Stomach (tissue), 9 donors: Measurements from ENCODE around the gene ITGB8. TPM values are rescaled to one million over a fixed set of nuclear protein-coding genes. Genes with fewer than 3 reads are reported as not detected.

Experiments
- DNase-seq, 2 donors: peaks; one replicate each; pipeline versions ENCODE4 v3.0.0 to v3.0.0-alpha.2; 2013 to 2019
- H3K27ac ChIP-seq, 5 donors: fragments of 200-600 bp in 4 of 5; sonication (generic) in 4 of 5; one replicate each; pipeline ENCODE4 v1.5.1; 2013 to 2019; ENCODE audit warnings: mild to moderate bottlenecking in 1 of 5, moderate library complexity in 1 of 5
- H3K27me3 ChIP-seq, 3 donors: fragments of 200-600 bp; sonication (generic); one replicate each; pipeline ENCODE4 v1.5.1; 2017 to 2019; ENCODE audit warnings: mixed run types in 1 of 3
- H3K36me3 ChIP-seq, 4 donors: fragments of 200-600 bp; sonication (generic); 1 replicate in 3 of 4; 2 replicates in 1 of 4; pipeline ENCODE4 v1.5.1; 2016 to 2019
- H3K4me1 ChIP-seq, 4 donors: fragments of 200-600 bp; sonication (generic); one replicate each; pipeline ENCODE4 v1.5.1; 2016 to 2019
- H3K4me3 ChIP-seq, 4 donors: fragments of 200-600 bp; sonication (generic) in 3 of 4; one replicate each; pipeline ENCODE4 v1.5.1; 2016 to 2019; ENCODE audit warnings: mild to moderate bottlenecking in 1 of 4
- H3K9me3 ChIP-seq, 4 donors: fragments of 200-600 bp; sonication (generic); one replicate each; pipeline ENCODE4 v1.5.1; 2016 to 2019
- EP300 ChIP-seq: sonication (generic); formaldehyde crosslinking; IDR thresholded peaks from one replicate; pipeline ENCODE4 v1.6.1; 2017; ENCODE audit warnings: antibody characterized with exemption
- POLR2A ChIP-seq, 4 donors: fragments of 450-650 bp; IDR thresholded peaks; one replicate each; pipeline ENCODE4 v1.6.1; 2016; ENCODE audit warnings: antibody characterized with exemption in 4 of 4, control low read depth in 2 of 4, mild to moderate bottlenecking in 1 of 4, moderate library complexity in 1 of 4
- POLR2AphosphoS5 ChIP-seq, 3 donors: sonication (generic); formaldehyde crosslinking; IDR thresholded peaks; one replicate each; pipeline ENCODE4 v1.6.1; 2016; ENCODE audit warnings: antibody characterized with exemption in 3 of 3
- WGBS, 5 donors: extraction: QIAGEN DNeasy Blood & Tissue Kit in 3 of 5; methylation state at CpG; one replicate each; pipeline versions ENCODE4 v1.1.5 to v1.1.7; 2013 to 2018; 5-methylcytosine and 5-hydroxymethylcytosine counted together
- intact Hi-C: fragments of 100-400 bp; cut with DNase I; formaldehyde crosslinking; loops from one replicate; pipeline ENCODE4 v1.15.1; 2023; ENCODE audit warnings: low total_unique reads
- polyA plus RNA-seq, 3 donors: library from polyadenylated mRNA; stranded (reverse); fragments of 200-250 nt; gene quantifications; one replicate each; pipeline ENCODE4 v1.2.3, GENCODE V29; 2013
- total RNA-seq, 5 donors: library from RNA; depleted of rRNA; stranded (reverse); fragments of >200 nt; gene quantifications; one replicate each; pipeline versions ENCODE4 v1.1.0 to v1.2.3, GENCODE V29; 2014 to 2016
- TF ChIP-seq, protein P1 (sequence below), 7 experiments: fragments of 450-650 bp in 4 of 7; fragments of 200-600 bp in 3 of 7; sonication (generic) in 3 of 7; IDR thresholded peaks; one replicate each; pipeline ENCODE4 v1.5.1; 2016 to 2019; ENCODE audit warnings: antibody characterized with exemption in 7 of 7, control low read depth in 2 of 7, mild to moderate bottlenecking in 1 of 7
- donor health status: healthy with polysubstance abuse.
- donor health status: Bipolar disorder and iron deficiency.
- donor health status: healthy.

The ITGB8 gene
- total and polyA plus RNA-seq, 8 donors: 1.1 to 31.9 (median 6.5) TPM

DNA sequence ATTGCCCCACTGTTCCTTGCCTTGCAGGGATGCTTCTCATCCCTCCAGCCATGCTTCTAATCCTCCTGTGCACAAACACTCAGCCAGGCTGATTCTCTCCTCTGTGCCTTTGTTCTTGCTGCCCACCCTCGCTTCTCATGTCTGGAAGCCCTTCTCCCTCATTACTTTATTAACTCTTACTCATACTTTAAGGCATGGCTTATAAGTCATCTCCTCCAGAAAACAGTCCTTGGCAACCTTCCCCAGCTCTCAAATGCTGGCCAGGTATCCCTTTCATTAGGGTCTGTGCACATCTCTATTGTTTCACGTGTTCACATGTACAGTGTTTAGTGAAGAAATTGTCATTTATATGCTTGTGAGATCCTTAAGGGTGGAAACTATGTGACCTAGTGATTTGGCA lies 62.9 kb downstream of the ITGB8 start:
- H3K36me3 ChIP-seq: peaks cover 0 to 35% (median 30%) of the 10 kb centered on the region in 4 donors
- no peak for DNase-seq
- no peak overlapping the region for H3K27ac ChIP-seq
- H3K4me3 ChIP-seq: no peak overlapping the region
- WGBS, 5 donors: 85 to 92% (median 90%) methylated on average over 2 of the region's 2 CpGs
- TF ChIP-seq EP300 (no peak), POLR2A (IDR thresholded peaks at IDR 0.05) (no peak), POLR2AphosphoS5 (IDR thresholded peaks at IDR 0.05) (no peak)
- TF ChIP-seq, protein P1, sequence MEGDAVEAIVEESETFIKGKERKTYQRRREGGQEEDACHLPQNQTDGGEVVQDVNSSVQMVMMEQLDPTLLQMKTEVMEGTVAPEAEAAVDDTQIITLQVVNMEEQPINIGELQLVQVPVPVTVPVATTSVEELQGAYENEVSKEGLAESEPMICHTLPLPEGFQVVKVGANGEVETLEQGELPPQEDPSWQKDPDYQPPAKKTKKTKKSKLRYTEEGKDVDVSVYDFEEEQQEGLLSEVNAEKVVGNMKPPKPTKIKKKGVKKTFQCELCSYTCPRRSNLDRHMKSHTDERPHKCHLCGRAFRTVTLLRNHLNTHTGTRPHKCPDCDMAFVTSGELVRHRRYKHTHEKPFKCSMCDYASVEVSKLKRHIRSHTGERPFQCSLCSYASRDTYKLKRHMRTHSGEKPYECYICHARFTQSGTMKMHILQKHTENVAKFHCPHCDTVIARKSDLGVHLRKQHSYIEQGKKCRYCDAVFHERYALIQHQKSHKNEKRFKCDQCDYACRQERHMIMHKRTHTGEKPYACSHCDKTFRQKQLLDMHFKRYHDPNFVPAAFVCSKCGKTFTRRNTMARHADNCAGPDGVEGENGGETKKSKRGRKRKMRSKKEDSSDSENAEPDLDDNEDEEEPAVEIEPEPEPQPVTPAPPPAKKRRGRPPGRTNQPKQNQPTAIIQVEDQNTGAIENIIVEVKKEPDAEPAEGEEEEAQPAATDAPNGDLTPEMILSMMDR (IDR thresholded peaks at IDR 0.05): no peak
- H3K9me3 ChIP-seq: no peaks in the 10 kb centered on the region
- H3K27me3 ChIP-seq: no peaks in the 10 kb centered on the region
- peaks cover 0 to 9% (median 3%) of the 10 kb centered on the region in 4 donors for H3K4me1 ChIP-seq
- intact Hi-C loops: no loop called here

DNA sequence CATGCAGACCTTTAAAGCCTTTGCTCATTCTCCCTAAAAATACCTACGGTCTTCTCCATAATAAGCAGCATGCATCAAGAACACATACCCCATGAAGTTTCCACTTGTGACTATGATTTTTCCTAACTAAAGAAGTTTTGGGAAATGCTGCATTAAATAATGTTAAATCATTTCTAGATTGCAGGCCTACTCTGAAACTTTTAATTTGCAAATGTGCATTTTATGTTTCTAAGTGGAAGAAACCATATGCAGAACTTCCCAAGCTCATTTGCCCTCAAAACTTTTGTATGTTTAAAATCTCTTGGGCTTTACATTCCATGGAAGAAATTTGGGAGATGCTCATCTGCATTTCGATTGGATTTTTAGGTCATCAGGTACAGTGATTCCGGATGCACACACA lies 63.6 kb downstream of the ITGB8 start:
- no peak overlapping the region for H3K27ac ChIP-seq
- peaks cover 0 to 9% (median 3%) of the 10 kb centered on the region in 4 donors for H3K4me1 ChIP-seq
- TF ChIP-seq, protein P1 (IDR thresholded peaks at IDR 0.05): no peak
- no peak for TF ChIP-seq POLR2AphosphoS5 (IDR thresholded peaks at IDR 0.05)
- no peak for TF ChIP-seq POLR2A (IDR thresholded peaks at IDR 0.05)
- TF ChIP-seq EP300: no peak
- H3K27me3 ChIP-seq: no peaks in the 10 kb centered on the region
- peaks cover 0 to 35% (median 30%) of the 10 kb centered on the region in 4 donors for H3K36me3 ChIP-seq
- intact Hi-C loops: no loop called here
- 88 to 96% (median 93%) methylated on average over 3 of the region's 3 CpGs for WGBS, 5 donors
- no peaks in the 10 kb centered on the region for H3K9me3 ChIP-seq
- DNase-seq: no peak
- H3K4me3 ChIP-seq: no peak overlapping the region

DNA sequence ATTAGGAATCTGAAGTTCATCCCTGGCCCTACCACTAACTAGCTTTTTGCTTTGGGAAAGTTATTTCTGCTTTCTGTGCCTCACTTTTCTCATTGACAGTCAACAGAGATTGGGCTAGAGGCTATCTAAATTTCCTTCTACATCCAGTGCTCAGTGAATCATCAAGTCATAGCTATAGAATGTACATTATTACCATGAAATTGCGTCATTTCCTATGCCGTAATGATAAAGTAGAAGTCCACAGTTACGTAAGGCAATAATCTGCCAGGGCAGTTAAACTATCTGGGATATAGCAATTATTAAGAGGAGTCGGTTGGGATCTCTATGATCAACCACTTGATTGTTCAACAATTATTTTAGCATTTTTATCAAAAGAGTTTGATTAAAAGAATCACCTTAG lies 64.4 kb downstream of the ITGB8 start:
- intact Hi-C loops: no loop called here

DNA sequence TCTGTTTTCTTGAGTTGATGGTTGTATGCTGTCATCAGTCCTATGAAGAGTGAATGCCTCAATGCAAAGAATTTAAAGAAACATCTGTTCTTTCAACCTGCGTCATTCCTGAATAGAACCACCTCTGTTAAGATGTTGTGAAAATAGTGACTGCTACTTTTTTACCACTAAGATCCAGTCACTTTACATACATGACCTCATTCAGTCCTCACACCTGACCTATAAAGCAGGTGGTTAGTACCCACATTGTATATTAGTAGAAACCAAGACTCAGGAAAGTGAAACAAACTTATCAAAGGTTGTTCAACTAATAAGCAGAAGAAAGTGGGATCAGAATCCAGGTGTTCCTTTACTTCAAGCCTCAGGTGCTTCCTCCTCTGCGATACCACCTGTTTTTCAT lies 64.8 kb downstream of the ITGB8 start:
- WGBS, 5 donors: 85 to 93% (median 87%) methylated on average over 2 of the region's 2 CpGs
- intact Hi-C loops: no loop called here
- no peak overlapping the region for H3K27ac ChIP-seq

More for the DNA sequence above, 64.4 kb downstream of the ITGB8 start:
- no peak for DNase-seq
- Histone ChIP-seq H3K27me3 (no peaks in the 10 kb centered on the region), H3K4me3 (no peak overlapping the region), H3K9me3 (no peaks in the 10 kb centered on the region), H3K27ac (no peak overlapping the region), H3K4me1 (peaks cover 0 to 9% (median 3%) of the 10 kb centered on the region in 4 donors), H3K36me3 (peaks cover 0 to 35% (median 30%) of the 10 kb centered on the region in 4 donors)
- WGBS, 5 donors: 89 to 96% (median 91%) methylated on average over 4 of the region's 4 CpGs
- TF ChIP-seq POLR2A (IDR thresholded peaks at IDR 0.05): no peak
- TF ChIP-seq EP300: no peak
- TF ChIP-seq, protein P1 (IDR thresholded peaks at IDR 0.05): no peak
- no peak for TF ChIP-seq POLR2AphosphoS5 (IDR thresholded peaks at IDR 0.05)

More for the DNA sequence above, 64.8 kb downstream of the ITGB8 start:
- Histone ChIP-seq H3K27me3 (no peaks in the 10 kb centered on the region), H3K4me1 (peaks cover 0 to 9% (median 3%) of the 10 kb centered on the region in 4 donors), H3K36me3 (peaks cover 0 to 35% (median 30%) of the 10 kb centered on the region in 4 donors), H3K9me3 (no peaks in the 10 kb centered on the region), H3K4me3 (no peak overlapping the region)
- no peak for DNase-seq
- no peak for TF ChIP-seq POLR2A (IDR thresholded peaks at IDR 0.05)
- no peak for TF ChIP-seq EP300
- TF ChIP-seq POLR2AphosphoS5 (IDR thresholded peaks at IDR 0.05): no peak
- TF ChIP-seq, protein P1 (IDR thresholded peaks at IDR 0.05): no peak
